Loucy (cell line): Measurements from ENCODE around the gene CAMTA1.

ENCODE experiments used
- H2AFZ ChIP-seq: fragments of 200-600 bp; sonication (generic); 2 replicates; pipeline ENCODE4 v1.6.0; 2016; ENCODE audit warnings: antibody characterized with exemption, mild to moderate bottlenecking, low read length, moderate library complexity
- H3F3A ChIP-seq: fragments of 200-600 bp; 2 replicates; pipeline ENCODE4 v1.6.0; 2016; ENCODE audit warnings: antibody characterized with exemption, low read depth, mild to moderate bottlenecking
- H3K27me3 ChIP-seq: fragments of 200-600 bp; sonication (generic); 2 replicates; pipeline ENCODE4 v1.6.1; 2014; ENCODE audit warnings: low read length, mild to moderate bottlenecking; ENCODE audit not compliant: insufficient read depth, poor library complexity, severe bottlenecking
- H3K36me3 ChIP-seq: fragments of 200-600 bp; sonication (generic); 2 replicates; pipeline ENCODE4 v1.6.1; 2016; ENCODE audit warnings: low read length; ENCODE audit not compliant: insufficient read depth
- H3K4me1 ChIP-seq: fragments of 200-600 bp; sonication (generic); 2 replicates; pipeline ENCODE4 v1.5.1; 2014; ENCODE audit warnings: low read length, mild to moderate bottlenecking; ENCODE audit not compliant: insufficient read depth, poor library complexity, severe bottlenecking
- H3K4me2 ChIP-seq: fragments of 200-600 bp; sonication (generic); 2 replicates; pipeline ENCODE4 v1.6.0; 2014; ENCODE audit warnings: antibody characterized with exemption, low read length, low read depth, mild to moderate bottlenecking; ENCODE audit not compliant: poor library complexity, severe bottlenecking
- H3K4me3 ChIP-seq: fragments of 200-600 bp; sonication (generic); 2 replicates; pipeline ENCODE4 v1.5.1; 2014; ENCODE audit warnings: low read length, mild to moderate bottlenecking, mixed read lengths; ENCODE audit not compliant: poor library complexity, severe bottlenecking
- H3K79me2 ChIP-seq: fragments of 200-600 bp; sonication (generic); 2 replicates; pipeline ENCODE4 v1.6.1; 2014; ENCODE audit warnings: low read length; ENCODE audit not compliant: insufficient read depth
- H3K9ac ChIP-seq: fragments of 200-600 bp; sonication (generic); 2 replicates; pipeline ENCODE4 v1.6.0; 2014; ENCODE audit warnings: mild to moderate bottlenecking, low read depth, low read length, moderate library complexity; ENCODE audit not compliant: poor library complexity, severe bottlenecking
- H3K9me2 ChIP-seq: fragments of 200-600 bp; sonication (generic); replicated peaks from 2 replicates; pipeline ENCODE4 v1.6.1; 2016; ENCODE audit warnings: low read depth, low read length, mixed read lengths
- H3K9me3 ChIP-seq: fragments of 200-600 bp; sonication (generic); 2 replicates; pipeline ENCODE4 v1.6.1; 2014; ENCODE audit warnings: mild to moderate bottlenecking, antibody characterized with exemption, low read length, low read depth; ENCODE audit not compliant: insufficient read depth
- H4K20me1 ChIP-seq: fragments of 200-600 bp; sonication (generic); 2 replicates; pipeline ENCODE4 v1.6.0; 2014; ENCODE audit warnings: antibody characterized with exemption, low read length, mild to moderate bottlenecking; ENCODE audit not compliant: insufficient read depth, poor library complexity, severe bottlenecking
- CTCF ChIP-seq: fragments of 200-600 bp; sonication (generic); conservative IDR thresholded peaks from 2 replicates; pipeline ENCODE4 v1.5.1; 2014; ENCODE audit warnings: mild to moderate bottlenecking, antibody characterized with exemption, low read length
- EZH2phosphoT487 ChIP-seq: fragments of 200-600 bp; IDR thresholded peaks from 2 replicates; pipeline ENCODE4 v1.6.1; 2018; ENCODE audit warnings: antibody characterized with exemption, mild to moderate bottlenecking, moderate library complexity, borderline replicate concordance

CAMTA1 gene

GRCh38 chr1:7535934-7536878 is 751.0 kb downstream of the CAMTA1 start:
- H3K79me2 ChIP-seq, result no peaks in the 10 kb centered on the region
- H3K4me3 ChIP-seq, result no peak overlapping the region
- no peak overlapping the region for H2AFZ ChIP-seq
- no peak overlapping the region for H3K9ac ChIP-seq
- no peaks in the 10 kb centered on the region for H4K20me1 ChIP-seq
- no peaks in the 10 kb centered on the region for H3K9me2 ChIP-seq
- no peaks in the 10 kb centered on the region for H3F3A ChIP-seq
- H3K4me2 ChIP-seq, result no peak overlapping the region
- no peaks in the 10 kb centered on the region for H3K27me3 ChIP-seq
- no peaks in the 10 kb centered on the region for H3K4me1 ChIP-seq
- TF ChIP-seq EZH2phosphoT487, result no peak
- no peak for TF ChIP-seq CTCF
- no peaks in the 10 kb centered on the region for H3K9me3 ChIP-seq
- H3K36me3 ChIP-seq, result no peaks in the 10 kb centered on the region

GRCh38 chr1:7536891-7537591 is 751.8 kb downstream of the CAMTA1 start:
- Histone ChIP-seq H3K9me3 (no peaks in the 10 kb centered on the region), H3K9me2 (no peaks in the 10 kb centered on the region), H3K4me2 (no peak overlapping the region), H4K20me1 (no peaks in the 10 kb centered on the region), H3K79me2 (no peaks in the 10 kb centered on the region), H2AFZ (no peak overlapping the region), H3K36me3 (no peaks in the 10 kb centered on the region), H3K27me3 (no peaks in the 10 kb centered on the region), H3K4me1 (no peaks in the 10 kb centered on the region), H3F3A (no peaks in the 10 kb centered on the region), H3K9ac (no peak overlapping the region), H3K4me3 (no peak overlapping the region)
- TF ChIP-seq CTCF (no peak), EZH2phosphoT487 (no peak)

GRCh38 chr1:7538033-7538432 is 752.8 kb downstream of the CAMTA1 start:
- Histone ChIP-seq H4K20me1 (no peaks in the 10 kb centered on the region), H3K36me3 (no peaks in the 10 kb centered on the region), H3K9me2 (no peaks in the 10 kb centered on the region), H3K9me3 (no peaks in the 10 kb centered on the region), H3K79me2 (no peaks in the 10 kb centered on the region), H3K4me1 (no peaks in the 10 kb centered on the region), H3K9ac (no peak overlapping the region), H3F3A (no peaks in the 10 kb centered on the region), H3K27me3 (no peaks in the 10 kb centered on the region), H3K4me3 (no peak overlapping the region), H2AFZ (no peak overlapping the region), H3K4me2 (no peak overlapping the region)
- TF ChIP-seq CTCF (no peak), EZH2phosphoT487 (no peak)
